Stimulated activated CD4-positive, alpha-beta T cell treated with anti-CD3 and anti-CD28 coated beads, Interleukin-4, amount 100 ng/mL, for 24 hours (primary cell): ENCODE results near the gene KAT5.
A peak's percentile ranks its signal among the peaks of the same experiment; 100 is the strongest.
"Not testable (repeated sequence)": the region's sequence is repeated elsewhere in the genome, so short reads cannot be mapped to it uniquely, and the experiment has no call there.

Source experiments
- DNase-seq: peaks from one replicate; pipeline ENCODE4 v3.0.0-alpha.2; 2020

Gene KAT5

DNA sequence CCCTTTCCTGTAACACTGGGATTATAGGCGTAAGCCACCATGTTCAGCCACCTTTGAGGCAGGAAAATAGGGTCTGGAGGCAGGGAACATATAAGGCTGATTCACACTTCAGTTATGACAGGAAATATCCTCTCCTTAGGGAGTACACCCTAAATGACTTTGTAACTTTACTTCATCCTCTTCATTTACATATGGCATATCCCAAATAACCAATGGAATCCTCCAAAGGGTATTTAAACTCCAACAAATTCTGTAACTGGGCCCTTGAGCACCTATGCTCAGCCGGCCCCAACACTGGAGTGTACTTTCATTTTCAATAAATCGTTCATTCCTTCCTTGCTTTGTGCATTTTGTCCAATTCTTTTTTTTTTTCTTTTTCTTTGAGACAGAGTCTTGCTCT, 1.6 kb upstream of the KAT5 start:
- no peak for DNase-seq

DNA sequence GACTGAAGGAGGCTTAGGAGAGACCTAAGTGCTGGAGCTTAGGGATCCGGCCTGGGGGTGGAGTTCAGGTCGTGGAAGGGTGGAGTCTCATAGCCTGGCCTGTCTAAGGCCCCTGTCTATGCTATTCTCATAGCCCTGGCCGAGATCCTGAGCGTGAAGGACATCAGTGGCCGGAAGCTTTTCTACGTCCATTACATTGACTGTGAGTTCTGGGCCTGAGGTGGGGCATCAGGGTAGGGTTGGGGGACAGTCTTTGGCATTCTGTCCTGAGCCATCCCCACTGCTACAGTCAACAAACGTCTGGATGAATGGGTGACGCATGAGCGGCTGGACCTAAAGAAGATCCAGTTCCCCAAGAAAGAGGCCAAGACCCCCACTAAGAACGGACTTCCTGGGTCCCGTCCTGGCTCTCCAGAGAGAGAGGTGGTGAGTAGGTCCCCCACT, 603 bp downstream of the KAT5 start:
- DNase-seq, result no peak

DNA sequence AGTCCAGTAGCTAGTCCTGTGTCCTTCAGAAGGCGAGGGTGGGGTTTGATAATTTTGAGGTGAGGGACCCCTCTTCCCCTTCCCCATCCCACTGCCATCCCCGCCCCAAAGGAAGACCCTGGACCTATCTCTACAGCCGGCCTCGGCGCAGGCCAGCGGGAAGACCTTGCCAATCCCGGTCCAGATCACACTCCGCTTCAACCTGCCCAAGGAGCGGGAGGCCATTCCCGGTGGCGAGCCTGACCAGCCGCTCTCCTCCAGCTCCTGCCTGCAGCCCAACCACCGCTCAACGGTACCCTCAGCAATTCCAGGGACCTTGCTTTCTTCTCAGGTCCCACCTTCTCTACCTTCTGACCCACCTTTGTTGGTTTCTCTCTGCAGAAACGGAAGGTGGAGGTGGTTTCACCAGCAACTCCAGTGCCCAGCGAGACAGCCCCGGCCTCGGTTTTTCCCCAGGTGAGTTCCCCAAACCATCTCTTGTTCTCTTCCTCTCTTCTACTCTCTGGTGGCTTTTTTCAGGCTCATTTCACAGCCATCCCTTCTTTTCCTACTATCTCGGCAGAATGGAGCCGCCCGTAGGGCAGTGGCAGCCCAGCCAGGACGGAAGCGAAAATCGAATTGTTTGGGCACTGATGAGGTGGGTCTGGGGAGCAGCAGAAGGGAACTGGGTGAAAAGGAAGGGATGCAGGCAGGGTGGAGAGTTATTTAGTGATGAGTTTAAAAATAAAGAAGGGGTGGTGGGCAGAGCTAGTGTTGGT, 1.3 kb downstream of the KAT5 start:
- DNase-seq, result no peak

DNA sequence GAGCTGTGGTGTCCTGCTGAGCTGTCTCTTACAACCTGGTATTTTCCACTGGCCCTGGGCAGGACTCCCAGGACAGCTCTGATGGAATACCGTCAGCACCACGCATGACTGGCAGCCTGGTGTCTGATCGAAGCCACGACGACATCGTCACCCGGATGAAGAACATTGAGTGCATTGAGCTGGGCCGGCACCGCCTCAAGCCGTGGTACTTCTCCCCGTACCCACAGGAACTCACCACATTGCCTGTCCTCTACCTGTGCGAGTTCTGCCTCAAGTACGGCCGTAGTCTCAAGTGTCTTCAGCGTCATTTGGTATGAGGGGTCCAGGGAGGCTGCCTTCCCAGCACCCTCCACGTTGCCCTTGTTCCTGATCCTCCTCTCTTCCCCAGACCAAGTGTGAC, 2.4 kb downstream of the KAT5 start:
- no peak for DNase-seq

DNA sequence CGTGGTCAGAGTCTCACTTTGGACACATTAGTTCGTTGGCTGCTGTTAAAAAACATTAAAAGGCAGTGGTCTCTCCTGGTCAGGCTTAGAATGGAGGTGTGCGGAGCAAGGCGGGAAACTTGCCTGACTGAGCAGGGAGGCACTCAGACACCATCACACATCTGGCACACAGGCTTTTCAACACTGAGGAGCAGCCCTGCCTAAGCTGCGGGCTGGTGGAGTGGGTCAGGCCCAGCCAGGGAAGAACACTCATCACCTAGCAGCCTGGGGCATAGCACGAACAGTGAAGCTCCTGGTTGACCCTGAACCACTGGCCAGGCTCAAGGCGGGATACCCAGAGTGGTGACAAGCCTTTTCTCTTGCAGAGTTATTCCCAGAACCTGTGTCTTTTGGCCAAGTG, 4.2 kb downstream of the KAT5 start:
- DNase-seq, result no peak

DNA sequence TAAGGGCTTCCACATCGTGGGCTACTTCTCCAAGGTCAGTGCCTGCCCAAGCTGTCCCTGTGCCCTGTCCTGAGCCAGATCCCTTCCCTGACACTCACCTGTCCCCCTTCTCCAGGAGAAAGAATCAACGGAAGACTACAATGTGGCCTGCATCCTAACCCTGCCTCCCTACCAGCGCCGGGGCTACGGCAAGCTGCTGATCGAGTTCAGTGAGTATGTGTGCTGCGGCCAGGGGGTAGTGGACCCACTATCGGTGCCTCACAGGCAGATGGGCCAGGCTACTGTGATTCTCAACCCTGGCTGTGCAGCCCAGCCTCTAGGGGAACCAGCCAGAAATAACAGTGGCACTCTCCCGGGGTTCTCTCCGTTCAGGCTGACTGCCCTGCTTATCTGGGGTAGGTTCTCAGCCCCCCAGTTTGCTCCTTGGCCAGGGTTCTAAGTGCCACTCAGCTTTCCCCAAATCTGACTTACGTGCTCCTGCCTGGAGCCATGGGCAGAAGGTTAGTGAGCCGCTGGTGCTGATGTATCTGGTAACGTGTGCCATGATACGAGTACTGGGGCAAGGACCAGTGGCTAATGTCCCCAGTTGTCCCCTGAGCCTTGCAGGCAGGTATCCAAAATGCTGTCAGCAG, 4.8 kb downstream of the KAT5 start:
- DNase-seq, result no peak

DNA sequence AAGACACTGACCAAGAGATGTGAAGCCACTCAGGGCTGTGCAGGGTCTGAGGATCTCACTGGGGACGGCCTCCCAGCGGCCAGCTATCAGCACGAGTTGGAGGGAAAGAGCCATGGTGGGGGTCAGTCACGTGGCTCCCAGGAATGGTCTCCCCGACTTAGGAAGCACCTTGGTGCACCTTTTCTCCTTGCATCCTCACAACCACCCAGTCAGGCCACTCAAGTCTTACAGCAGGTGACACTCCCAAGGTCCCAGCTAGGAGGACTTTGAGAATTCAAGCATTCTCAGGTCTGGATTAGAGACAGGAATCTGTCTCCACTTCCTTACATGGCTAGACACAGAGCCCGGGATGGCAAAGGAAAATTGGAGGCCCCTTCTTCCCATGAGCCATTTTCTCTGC, 5.9 kb downstream of the KAT5 start:
- DNase-seq, result no peak

DNA sequence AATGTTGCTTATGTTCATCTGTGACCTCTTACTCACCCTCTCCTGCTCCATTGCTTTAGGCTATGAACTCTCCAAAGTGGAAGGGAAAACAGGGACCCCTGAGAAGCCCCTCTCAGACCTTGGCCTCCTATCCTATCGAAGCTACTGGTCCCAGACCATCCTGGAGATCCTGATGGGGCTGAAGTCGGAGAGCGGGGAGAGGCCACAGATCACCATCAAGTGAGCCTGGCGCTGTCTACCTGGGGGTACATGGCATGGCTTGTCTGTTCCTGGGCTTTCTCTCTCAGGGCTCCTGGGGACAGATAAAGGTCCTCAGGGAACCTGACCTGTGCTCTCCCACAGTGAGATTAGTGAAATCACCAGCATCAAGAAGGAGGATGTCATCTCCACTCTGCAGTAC, 6.5 kb downstream of the KAT5 start:
- no peak for DNase-seq

DNA sequence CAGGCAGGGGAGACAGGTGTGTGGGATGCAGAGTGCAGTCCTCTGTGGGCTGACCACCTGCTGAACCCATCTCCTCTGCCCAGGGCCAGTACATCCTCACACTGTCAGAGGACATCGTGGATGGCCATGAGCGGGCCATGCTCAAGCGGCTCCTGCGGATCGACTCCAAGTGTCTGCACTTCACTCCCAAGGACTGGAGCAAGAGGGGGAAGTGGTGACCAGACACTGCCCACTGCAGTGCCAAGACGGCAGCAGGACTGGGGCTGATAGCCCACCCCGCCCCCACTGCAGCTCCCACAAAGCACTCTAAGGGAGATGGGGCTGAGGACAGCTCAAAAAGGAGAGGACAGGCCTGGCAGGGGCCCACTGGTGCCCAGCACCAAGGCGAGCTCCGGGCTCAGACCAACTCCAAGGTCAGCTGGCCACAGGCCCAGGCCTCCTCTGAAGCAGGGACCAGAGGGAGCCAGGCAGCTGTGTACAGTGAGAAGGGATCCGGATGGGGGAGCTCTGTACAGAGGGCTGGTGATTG, 7.0 kb downstream of the KAT5 start:
- no peak for DNase-seq

DNA sequence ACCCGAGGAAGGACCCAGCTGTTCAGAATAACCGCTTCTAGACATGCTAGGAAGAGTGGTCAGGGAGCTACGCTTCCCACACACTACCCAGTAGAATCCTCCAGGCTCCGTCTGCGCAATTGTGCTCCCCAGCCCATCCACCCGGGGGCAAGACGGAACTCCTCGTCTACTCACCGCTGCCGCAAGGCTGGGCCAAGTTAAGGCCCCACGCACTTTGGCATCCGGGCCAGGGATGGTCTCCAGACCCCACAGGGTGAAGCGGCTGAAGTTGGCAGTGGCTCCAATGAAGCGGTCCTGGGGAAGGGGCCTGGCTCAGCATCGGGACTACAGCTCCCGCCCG, 7.8 kb downstream of the KAT5 start:
- peak; percentile 25 for DNase-seq

DNA sequence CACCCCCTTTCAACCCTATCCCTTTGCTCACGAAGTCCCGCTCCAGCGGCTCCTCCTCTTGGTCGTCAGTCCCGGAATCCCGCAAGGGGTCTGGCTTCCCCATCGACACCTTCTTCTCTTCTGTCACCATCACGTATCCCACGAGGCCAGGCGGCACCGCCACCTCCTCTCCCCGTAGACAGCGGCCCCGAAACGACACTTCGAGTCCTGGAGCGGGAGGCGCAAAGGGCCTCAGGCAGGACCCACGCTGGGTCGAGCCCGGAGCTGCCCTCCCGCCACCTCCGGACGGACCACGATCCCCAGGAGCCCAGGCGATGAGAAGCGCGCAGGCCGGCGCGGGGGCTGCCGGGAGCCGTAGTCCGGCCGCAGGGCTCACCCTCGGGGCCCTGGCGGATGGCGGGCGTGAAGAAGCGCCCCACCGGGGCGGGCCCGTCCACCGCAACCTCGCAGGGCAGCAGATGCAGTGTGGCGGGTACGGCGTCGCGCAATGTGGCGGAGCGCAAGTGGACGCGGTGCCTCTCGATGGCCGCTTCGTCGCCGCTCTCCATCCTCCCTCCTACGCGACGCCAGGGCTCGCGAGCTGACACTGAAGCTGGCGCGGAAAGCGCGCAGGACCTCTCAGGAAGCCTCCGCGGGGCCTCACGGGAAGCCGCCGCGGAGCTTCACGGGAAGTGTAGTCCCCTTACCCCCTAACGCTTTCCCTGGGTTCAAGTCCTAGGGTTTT, 8.3 kb downstream of the KAT5 start, which contains the start of gene RNASEH2C:
Gene RNASEH2C (minus strand): TSS at position 588 of the 724 bp plus-strand sequence. CDS start 40 bp downstream, at position 548.
- DNase-seq, result peak; percentile 77

DNA sequence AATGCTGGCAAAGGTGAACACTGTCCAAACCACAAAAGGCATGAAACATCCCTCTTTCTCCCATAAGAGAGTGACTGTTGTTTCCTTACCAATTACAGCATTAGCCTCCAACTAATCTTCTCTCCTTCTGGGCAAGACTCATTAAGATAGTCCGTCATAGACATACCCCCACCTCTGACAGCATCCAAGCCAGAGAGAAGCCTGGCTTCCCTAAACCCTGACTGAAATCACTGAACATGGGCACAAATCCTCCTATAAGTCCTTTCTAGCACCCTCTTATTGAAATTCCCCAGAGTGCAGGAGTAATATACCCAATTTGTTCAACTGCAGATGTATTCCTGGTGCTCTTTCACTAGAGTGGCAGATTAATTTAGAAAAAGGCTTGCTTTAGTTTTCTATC, 10.2 kb downstream of the KAT5 start:
- no peak for DNase-seq

DNA sequence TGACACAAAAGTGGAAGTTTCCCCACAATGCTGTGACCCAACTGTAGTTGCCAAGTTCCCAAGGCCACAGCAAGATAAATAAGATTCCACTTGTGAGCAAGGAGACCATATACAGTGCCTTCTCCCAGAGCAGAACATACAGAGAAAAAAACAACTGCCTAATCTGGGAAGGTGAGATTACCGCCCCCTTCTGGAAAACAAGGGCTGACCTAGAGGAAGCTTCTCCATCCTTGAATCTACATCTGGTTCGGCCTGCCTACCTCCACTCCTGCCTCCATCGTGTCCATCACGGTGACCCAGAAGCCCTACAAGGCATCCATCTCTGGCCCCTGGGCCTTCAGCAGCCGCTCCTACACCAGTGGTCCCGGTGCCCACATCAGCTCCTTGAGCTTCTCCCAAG, 14.6 kb downstream of the KAT5 start:
- no peak for DNase-seq

DNA sequence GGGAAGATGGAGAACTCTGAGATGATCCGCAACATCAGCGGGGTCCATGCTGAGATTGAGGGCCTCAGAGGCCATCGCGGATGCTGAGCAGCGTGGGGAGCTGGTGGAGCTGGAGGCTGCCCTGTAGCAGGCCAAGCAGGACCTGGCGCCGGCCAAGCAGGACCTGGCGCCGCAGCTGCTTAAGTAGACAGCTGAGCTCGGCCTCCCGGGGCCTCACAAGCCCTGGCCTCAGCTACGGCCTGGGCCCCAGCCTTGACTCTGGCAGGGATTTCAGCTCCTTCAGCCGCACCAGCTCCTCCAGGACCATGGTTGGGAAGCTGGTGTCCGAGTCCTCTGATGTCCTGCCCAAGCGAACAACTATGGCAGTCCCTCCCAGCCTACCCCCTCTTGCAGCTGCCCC, 15.8 kb downstream of the KAT5 start:
- no peak for DNase-seq

DNA sequence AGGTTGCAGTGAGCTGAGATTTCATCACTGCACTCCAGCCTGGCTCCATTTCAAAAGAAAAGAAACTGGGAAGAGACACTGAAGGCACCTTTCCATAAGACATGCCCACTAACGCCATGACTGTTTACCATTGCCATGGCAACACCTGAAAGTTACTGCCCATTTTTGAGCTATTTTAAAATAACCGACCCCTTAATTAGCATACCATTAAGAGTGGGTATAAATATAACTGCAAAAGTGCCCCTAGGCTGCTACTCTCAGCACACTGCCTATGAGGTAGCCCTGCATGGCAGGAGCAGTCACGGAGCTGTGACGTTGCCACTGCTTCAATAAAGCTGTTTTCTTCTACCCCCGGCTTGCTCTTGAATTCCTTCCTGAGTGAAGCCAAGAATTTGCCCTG, 18.4 kb downstream of the KAT5 start:
- DNase-seq, result no peak

DNA sequence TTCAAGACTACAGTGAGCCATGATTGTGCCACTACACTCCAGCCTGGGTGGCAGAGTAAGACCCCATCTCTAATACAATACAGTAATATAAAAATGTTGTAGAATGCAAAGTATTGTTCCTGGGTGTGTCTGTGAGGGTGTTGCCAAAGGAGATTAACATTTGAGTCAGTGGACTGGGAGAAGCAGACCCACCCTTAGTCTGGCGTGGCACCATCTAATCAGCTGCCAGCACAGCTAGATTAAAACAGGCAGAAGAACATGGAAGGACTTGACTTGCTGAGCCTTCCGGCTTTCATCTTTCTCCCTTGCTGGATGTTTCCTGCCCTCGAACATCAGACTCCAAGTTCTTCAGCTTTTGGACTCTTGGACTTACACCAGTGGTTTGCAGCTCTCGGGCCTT, 23.1 kb downstream of the KAT5 start:
- DNase-seq, result not testable (repeated sequence)

DNA sequence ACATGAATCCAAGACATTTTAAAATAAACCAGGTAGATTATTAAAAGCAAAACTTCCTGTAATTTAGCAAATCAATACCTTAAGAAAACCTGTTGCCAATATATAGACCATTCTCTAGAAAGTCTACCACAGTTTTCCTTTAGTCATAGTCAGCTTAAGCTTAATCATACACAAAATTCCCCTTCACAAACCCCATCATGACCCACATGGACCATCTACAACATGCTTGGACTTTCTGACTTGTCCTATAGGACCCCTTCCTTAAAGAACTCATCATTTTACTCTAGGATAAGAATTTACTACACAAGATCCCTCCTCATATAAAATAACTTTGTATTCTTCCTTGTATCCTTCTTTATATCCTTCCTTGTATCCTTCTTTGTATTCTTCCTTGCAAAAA, 24.8 kb downstream of the KAT5 start:
- DNase-seq, result no peak

DNA sequence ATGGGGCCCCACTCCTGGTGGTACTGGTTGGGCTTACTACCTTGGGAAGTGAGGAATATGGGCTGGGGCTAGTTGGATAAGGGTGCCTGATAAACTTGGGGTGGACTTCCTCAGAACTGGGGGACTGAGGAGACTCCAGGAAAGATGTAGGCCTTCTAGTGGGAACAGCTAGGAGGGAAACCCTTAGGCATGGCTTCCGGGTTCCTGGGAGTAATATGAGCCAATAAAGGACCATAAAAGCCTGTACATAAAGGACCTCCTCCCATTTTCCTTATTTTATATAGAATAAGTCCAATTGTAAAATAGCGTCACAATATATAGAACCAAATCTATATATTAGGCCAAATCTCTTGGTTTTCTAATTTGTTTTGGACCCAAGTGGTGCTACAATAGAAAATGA, 27.0 kb downstream of the KAT5 start:
- DNase-seq, result no peak

DNA sequence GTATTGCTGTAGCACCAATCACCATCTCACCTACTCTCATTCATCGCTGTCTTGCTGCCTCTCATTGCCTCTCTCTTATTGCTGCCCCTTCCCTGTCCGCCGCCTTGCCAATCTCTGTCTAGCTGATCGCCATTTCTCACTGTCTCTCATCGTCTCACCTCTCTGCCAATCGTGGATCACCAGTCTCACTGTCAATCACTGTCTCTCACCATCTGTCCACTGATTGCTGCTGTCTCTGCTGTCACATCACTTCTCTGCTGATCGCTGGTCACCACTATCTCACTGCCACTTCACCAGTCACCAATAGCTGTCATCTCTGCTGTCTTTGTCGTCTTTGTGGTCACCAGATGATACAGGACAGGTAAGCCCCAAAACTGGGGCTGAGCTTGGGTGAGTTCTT, 29.1 kb downstream of the KAT5 start:
- no peak for DNase-seq

DNA sequence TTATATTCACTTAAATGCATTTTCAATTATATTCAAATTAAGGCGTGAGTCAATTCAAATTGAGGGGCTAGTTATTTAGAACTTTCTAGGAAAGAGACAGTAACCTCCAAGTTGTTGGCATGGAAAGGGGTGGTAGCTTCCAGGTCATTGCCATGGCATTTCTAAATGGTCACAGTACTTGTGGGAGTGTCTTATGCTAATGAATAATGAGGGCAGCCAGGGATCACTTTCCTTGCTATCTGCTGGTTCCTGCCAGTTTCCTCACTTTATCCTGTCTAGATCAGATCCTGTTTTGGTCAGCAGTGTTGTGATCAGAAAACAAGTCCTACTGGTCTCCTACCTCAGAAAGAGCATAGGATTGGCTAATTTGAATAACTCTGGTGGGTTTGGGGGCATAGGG, 30.3 kb downstream of the KAT5 start:
- DNase-seq, result no peak

DNA sequence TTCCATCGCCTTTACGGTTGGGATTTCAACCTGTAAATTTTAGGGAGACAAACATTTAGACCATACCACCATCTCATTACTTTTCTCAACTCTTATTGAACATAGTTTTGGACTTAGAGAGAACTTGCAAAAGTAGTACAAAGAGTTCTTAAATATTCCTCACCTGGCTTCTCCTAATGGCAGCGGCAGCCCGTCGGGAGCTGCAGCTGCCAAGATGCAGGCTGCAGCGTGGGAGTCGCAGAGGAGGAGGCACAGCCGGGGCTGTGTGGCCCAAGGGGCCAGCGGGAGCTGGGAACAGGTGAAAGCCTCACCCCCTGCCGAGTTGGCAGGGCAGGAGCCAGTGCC, 31.6 kb downstream of the KAT5 start:
- no peak for DNase-seq

DNA sequence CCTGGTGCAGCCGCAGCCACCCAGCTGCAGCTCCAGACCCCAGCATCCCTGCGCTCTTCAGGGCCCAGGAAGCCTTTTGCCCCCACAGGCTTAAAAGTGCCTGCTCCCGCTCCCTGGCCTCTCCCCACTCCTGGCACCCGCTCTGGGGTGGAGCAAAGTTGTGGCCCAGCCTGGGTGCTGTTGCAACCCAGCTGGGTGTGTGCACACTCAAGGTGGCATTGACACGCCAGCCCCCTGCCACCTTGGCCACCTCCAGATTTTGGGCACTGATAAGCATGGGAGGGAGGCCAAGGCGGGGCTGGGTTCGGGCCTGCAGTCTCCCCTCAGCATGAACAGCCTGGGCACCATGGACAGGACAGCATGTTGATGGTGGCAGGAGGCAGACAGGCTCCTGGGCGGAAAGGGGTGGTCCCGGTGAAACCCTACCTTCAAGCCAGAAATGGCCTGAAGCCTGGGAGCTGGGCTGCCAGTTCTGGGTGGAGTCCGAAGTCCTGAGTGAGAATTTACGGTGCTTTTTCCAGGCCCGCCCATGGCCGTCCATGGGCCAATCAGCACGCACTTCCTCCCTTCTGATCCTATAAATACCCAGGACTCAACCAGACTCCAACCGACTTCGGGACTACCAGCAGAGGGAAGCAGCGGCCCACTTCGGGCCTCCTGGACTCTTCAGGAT, 32.1 kb downstream of the KAT5 start:
- DNase-seq, result peak; percentile 8

DNA sequence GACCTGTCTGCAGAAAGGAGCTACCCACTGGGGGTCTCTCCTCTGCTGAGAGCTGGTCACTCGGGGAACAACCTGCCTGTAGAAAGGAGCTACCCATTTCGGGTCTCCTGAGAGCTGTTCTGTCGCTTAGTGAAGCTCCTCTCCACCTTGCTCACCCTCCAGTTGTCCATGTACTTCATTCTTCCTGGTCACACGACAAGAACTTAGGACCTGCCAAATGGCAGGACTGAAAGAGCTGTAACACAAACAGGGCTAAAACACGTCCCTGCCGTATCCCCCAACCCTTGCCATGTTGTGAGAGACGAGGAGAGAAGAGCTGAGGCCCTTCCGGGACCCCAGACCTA, 32.6 kb downstream of the KAT5 start:
- DNase-seq, result no peak

DNA sequence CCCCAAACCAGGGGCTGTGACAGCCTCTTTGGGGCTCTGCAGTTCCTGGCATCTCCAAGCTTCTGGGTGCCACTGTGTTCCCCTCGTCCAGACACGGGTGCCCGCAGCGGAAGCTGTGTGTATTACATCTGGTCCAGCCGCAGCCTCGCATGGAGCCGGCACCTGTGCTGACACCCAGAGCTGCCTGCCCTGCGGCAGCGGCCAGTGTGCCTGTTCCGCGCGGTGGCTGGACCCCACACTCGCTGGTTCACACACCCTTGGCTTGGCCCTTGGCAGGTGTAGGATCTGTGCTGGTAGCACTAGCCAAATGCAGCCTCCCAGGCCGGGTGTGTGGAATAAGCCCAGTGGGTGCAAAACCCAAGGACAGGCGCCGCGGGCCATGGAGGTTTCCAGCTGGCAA, 33.0 kb downstream of the KAT5 start:
- DNase-seq, result no peak
